Caco-2 (cell line): Measurements from ENCODE around the gene GPER1. TPM values are rescaled to one million over a fixed set of nuclear protein-coding genes. Genes with fewer than 3 reads are reported as not detected.

ENCODE experiments used
- BruUV-seq: library from RNA; stranded (reverse); fragments of 400-500 nt; replicated peaks from 2 replicates; lab custom pipeline; 2021; lab: Mats Ljungman, UMichigan
- CTCF ChIA-PET: fragments of 300-600 bp; sonication (Branson Sonifier 250); formaldehyde crosslinking; loops from one replicate; lab custom pipeline; 2022; ENCODE audit warnings: antibody characterized with exemption; lab: Charles Lee
- POLR2A ChIA-PET: fragments of 300-600 bp; sonication (Branson Sonifier 250); formaldehyde crosslinking; loops from one replicate; lab custom pipeline; 2022; ENCODE audit warnings: antibody characterized with exemption; lab: Charles Lee
- DNase-seq, 2 experiments: peaks; one replicate each; pipeline versions ENCODE4 v3.0.0 to v3.0.0-alpha.2; 2020 to 2022
- H3K27me3 ChIP-seq: replicated peaks from 2 replicates; pipeline ENCODE4 v1.6.0; 2011; ENCODE audit warnings: low read length; ENCODE audit not compliant: control insufficient read depth, insufficient read depth
- H3K36me3 ChIP-seq: 2 replicates; pipeline ENCODE4 v1.5.1; 2011; ENCODE audit warnings: low read length; ENCODE audit not compliant: control insufficient read depth, insufficient read depth
- H3K4me1 ChIP-seq: fragments of 250-450 bp; sonication (Bioruptor Pico); 2 replicates; pipeline ENCODE4 v1.5.1; 2020; ENCODE audit warnings: mild to moderate bottlenecking
- H3K4me3 ChIP-seq: 2 replicates; pipeline ENCODE4 v1.5.1; 2011; ENCODE audit warnings: low read depth, mild to moderate bottlenecking, control low read depth, low read length
- H3K9me3 ChIP-seq: fragments of 250-450 bp; sonication (Bioruptor Pico); 2 replicates; pipeline ENCODE4 v1.5.1; 2020; ENCODE audit warnings: mild to moderate bottlenecking, moderate library complexity
- H3K27ac Mint-ChIP-seq: one replicate; pipeline ENCODE4 v1.8.0; 2022; ENCODE audit warnings: mixed read lengths; ENCODE audit not compliant: unreplicated experiment
- H3K27me3 Mint-ChIP-seq: one replicate; pipeline ENCODE4 v1.8.0; 2022; ENCODE audit warnings: mixed read lengths; ENCODE audit not compliant: insufficient read depth, unreplicated experiment
- H3K36me3 Mint-ChIP-seq: one replicate; pipeline ENCODE4 v1.8.0; 2022; ENCODE audit warnings: mild to moderate bottlenecking, mixed read lengths; ENCODE audit not compliant: insufficient read depth, unreplicated experiment
- H3K4me1 Mint-ChIP-seq: one replicate; pipeline ENCODE4 v1.8.0; 2022; ENCODE audit warnings: low read depth, mixed read lengths; ENCODE audit not compliant: unreplicated experiment
- H3K4me3 Mint-ChIP-seq: one replicate; pipeline ENCODE4 v1.8.0; 2022; ENCODE audit warnings: mild to moderate bottlenecking, moderate library complexity, mixed read lengths; ENCODE audit not compliant: unreplicated experiment
- H3K9me3 Mint-ChIP-seq: one replicate; pipeline ENCODE4 v1.8.0; 2022; ENCODE audit warnings: mixed read lengths; ENCODE audit not compliant: unreplicated experiment
- intact Hi-C: fragments of 100-400 bp; cut with micrococcal nuclease; formaldehyde crosslinking; loops from one replicate; pipeline ENCODE4 v1.10.0; 2022; ENCODE audit not compliant: unreplicated experiment
- total RNA-seq: library from RNA; stranded (reverse); gene quantifications from 2 replicates; pipeline ENCODE4 v1.2.3, GENCODE V29; 2022
- TF ChIP-seq, protein P1 (sequence below), 2 experiments: fragments of 200-600 bp in 1 of 2; IDR thresholded peaks; 1 replicate in 1 of 2; 2 replicates in 1 of 2; pipeline versions ENCODE4 v1.5.1 to v1.8.0; 2011 to 2022; ENCODE audit warnings: antibody characterized with exemption in 1 of 2, control low read depth in 1 of 2, inconsistent platforms in 1 of 2, low read depth in 1 of 2, low read length in 1 of 2, mild to moderate bottlenecking in 1 of 2, moderate library complexity in 1 of 2; ENCODE audit not compliant: insufficient read depth in 1 of 2, severe bottlenecking in 1 of 2, unreplicated experiment in 1 of 2

Gene GPER1
- total RNA-seq, 1 experiment from 2014 or later: 0.25 TPM

DNA sequence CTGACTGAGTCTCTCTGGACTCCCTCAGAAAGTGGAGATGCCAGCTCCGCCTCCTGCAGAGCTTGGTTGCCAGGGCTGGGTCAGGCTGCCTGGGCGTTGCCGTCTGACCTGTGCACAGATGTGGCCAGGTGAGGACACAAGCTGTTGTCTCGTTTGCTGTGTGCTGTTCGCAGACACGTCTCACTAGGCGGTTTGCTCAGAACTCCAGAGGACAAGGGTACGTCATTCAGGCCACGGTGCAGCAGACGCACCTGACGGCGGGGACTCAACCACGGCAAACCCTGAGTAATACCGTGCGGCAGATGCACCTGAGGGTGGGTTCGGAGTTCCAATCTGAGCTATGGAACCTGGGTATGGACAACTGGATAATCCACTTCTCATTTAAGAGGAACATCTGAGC is 11.7 kb downstream of the GPER1 start:
- POLR2A ChIA-PET: no interaction called here
- CTCF ChIA-PET: no interaction called here
- no peaks in the 10 kb centered on the region for H3K4me1 Mint-ChIP-seq

DNA sequence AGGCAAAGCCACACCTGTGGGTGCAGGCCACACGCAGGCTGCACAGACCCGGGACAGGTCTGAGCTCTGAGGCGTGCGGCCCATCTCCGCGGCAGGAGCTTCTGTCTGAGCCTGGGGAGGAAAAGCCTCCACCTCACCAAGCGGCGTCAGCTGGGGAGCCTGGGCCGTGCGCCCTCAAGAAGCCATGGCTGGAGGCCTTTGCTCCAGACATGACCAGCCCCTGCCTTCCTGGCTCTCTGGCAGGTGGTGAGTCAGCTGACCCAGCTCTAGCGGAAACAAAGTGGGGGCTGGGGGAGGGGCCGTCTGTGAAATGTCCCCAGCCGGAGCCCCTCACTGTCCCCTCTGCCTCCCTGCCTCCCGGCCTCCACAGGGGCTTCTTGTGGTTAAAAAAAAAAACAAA is 12.5 kb downstream of the GPER1 start:
- Mint-ChIP-seq H3K4me3 (no peak overlapping the region), H3K9me3 (no peaks in the 10 kb centered on the region), H3K36me3 (peaks cover 8% of the 10 kb centered on the region), H3K27me3 (no peaks in the 10 kb centered on the region), H3K4me1 (no peaks in the 10 kb centered on the region), H3K27ac (no peak overlapping the region)
- no peaks in the 10 kb centered on the region for H3K9me3 ChIP-seq
- ChIA-PET CTCF (no interaction called here), POLR2A (no interaction called here)
- H3K36me3 ChIP-seq: no peaks in the 10 kb centered on the region
- no TSS peak for BruUV-seq
- DNase-seq: no peak
- intact Hi-C loops: no loop called here
- H3K4me1 ChIP-seq: no peaks in the 10 kb centered on the region
- no peak overlapping the region for H3K4me3 ChIP-seq
- TF ChIP-seq, protein P1, sequence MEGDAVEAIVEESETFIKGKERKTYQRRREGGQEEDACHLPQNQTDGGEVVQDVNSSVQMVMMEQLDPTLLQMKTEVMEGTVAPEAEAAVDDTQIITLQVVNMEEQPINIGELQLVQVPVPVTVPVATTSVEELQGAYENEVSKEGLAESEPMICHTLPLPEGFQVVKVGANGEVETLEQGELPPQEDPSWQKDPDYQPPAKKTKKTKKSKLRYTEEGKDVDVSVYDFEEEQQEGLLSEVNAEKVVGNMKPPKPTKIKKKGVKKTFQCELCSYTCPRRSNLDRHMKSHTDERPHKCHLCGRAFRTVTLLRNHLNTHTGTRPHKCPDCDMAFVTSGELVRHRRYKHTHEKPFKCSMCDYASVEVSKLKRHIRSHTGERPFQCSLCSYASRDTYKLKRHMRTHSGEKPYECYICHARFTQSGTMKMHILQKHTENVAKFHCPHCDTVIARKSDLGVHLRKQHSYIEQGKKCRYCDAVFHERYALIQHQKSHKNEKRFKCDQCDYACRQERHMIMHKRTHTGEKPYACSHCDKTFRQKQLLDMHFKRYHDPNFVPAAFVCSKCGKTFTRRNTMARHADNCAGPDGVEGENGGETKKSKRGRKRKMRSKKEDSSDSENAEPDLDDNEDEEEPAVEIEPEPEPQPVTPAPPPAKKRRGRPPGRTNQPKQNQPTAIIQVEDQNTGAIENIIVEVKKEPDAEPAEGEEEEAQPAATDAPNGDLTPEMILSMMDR (IDR thresholded peaks at IDR 0.05; ENCODE audit: insufficient read depth in 1 of 2, low read depth in 1 of 2, low read length in 1 of 2, severe bottlenecking in 1 of 2, unreplicated experiment in 1 of 2): no peak
- H3K27me3 ChIP-seq: no peaks in the 10 kb centered on the region

More for the DNA sequence above, 11.7 kb downstream of the GPER1 start:
- Mint-ChIP-seq H3K27ac (no peak overlapping the region), H3K27me3 (no peaks in the 10 kb centered on the region), H3K36me3 (peaks cover 9% of the 10 kb centered on the region), H3K9me3 (no peaks in the 10 kb centered on the region), H3K4me3 (no peak overlapping the region)
- BruUV-seq: no TSS peak
- no peaks in the 10 kb centered on the region for H3K27me3 ChIP-seq
- H3K4me1 ChIP-seq: no peaks in the 10 kb centered on the region
- H3K4me3 ChIP-seq: no peak overlapping the region
- H3K36me3 ChIP-seq: no peaks in the 10 kb centered on the region
- no peak for DNase-seq
- intact Hi-C loops: no loop called here
- TF ChIP-seq, protein P1 (IDR thresholded peaks at IDR 0.05; ENCODE audit: insufficient read depth in 1 of 2, low read depth in 1 of 2, low read length in 1 of 2, severe bottlenecking in 1 of 2, unreplicated experiment in 1 of 2): no peak
- H3K9me3 ChIP-seq: no peaks in the 10 kb centered on the region

DNA sequence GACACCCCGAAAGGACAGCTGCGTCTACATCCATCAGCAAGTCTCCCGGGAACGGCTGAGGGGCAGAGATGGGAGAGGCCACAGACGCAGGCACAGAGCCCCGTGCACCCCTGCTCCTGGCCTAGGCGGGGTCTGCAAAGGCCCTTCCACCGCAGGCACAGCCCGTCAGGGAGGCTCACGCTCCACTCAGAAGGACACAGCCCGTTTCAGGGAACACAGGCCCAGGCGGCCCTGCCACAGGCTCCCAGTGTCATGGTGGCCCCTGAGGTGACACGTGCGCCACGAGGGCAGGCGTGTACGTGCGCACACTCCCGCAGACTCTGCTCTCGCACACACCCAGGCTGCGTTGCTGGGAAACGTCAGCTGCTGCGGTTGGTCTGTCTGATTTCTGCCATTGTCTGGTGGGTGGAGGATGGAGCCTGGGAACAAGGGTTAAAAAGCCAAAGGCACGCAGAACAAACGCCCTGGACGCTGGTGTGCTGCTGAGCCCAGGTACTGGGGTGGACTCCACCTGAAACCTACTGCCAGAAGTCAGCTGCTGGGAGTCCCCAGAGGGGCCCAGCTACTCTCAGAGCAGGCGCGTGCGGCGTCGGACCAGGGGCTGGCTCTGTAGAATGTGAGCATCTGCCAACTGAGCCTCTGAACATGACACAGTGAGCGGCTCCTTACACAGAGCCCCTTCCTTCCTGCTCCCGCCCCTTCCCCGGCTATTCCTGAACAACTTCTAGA is 13.1 kb downstream of the GPER1 start:
- ChIA-PET CTCF (no interaction called here), POLR2A (no interaction called here)
- Mint-ChIP-seq H3K4me3 (no peak overlapping the region), H3K36me3 (peaks cover 8% of the 10 kb centered on the region), H3K27ac (no peak overlapping the region), H3K9me3 (no peaks in the 10 kb centered on the region), H3K27me3 (no peaks in the 10 kb centered on the region), H3K4me1 (no peaks in the 10 kb centered on the region)
- Histone ChIP-seq H3K27me3 (no peaks in the 10 kb centered on the region), H3K4me1 (no peaks in the 10 kb centered on the region), H3K36me3 (no peaks in the 10 kb centered on the region), H3K4me3 (no peak overlapping the region), H3K9me3 (no peaks in the 10 kb centered on the region)
- no peak for DNase-seq
- intact Hi-C loops: no loop called here
- BruUV-seq: no TSS peak
- TF ChIP-seq, protein P1 (IDR thresholded peaks at IDR 0.05; ENCODE audit: insufficient read depth in 1 of 2, low read depth in 1 of 2, low read length in 1 of 2, severe bottlenecking in 1 of 2, unreplicated experiment in 1 of 2): no peak
